MM.1S (cell line): Measurements from ENCODE around the gene DVL1.

Experiments
- DNase-seq: peaks from one replicate; pipeline ENCODE4 v3.0.0-alpha.2; 2015
- H2AFZ ChIP-seq: fragments of 300-600 bp; sonication (generic); 2 replicates; pipeline ENCODE4 v1.6.0; 2016; ENCODE audit warnings: antibody characterized with exemption, low read length
- H3F3A ChIP-seq: fragments of 300-600 bp; sonication (generic); 2 replicates; pipeline ENCODE4 v1.6.1; 2016; ENCODE audit warnings: mild to moderate bottlenecking, antibody characterized with exemption, low read length, moderate library complexity, mixed read lengths; ENCODE audit not compliant: insufficient read depth
- H3K27ac ChIP-seq: fragments of 300-600 bp; sonication (generic); 2 replicates; pipeline ENCODE4 v1.5.1; 2016; ENCODE audit warnings: mild to moderate bottlenecking, low read length
- H3K27me3 ChIP-seq: fragments of 300-600 bp; sonication (generic); replicated peaks from 2 replicates; pipeline ENCODE4 v1.6.0; 2016; ENCODE audit warnings: low read length; ENCODE audit not compliant: insufficient read depth
- H3K36me3 ChIP-seq: fragments of 300-600 bp; sonication (generic); replicated peaks from 2 replicates; pipeline ENCODE4 v1.6.1; 2016; ENCODE audit warnings: mild to moderate bottlenecking, low read length, mixed read lengths; ENCODE audit not compliant: insufficient read depth
- H3K4me1 ChIP-seq: fragments of 300-600 bp; sonication (generic); 2 replicates; pipeline ENCODE4 v1.6.1; 2016; ENCODE audit warnings: low read length, mixed read lengths
- H3K4me2 ChIP-seq: fragments of 300-600 bp; sonication (generic); 2 replicates; pipeline ENCODE4 v1.6.0; 2016; ENCODE audit warnings: low read depth, low read length
- H3K4me3 ChIP-seq: fragments of 300-600 bp; sonication (generic); 2 replicates; pipeline ENCODE4 v1.5.1; 2016; ENCODE audit warnings: low read length, mixed read lengths
- H3K79me2 ChIP-seq: fragments of 300-600 bp; sonication (generic); 2 replicates; pipeline ENCODE4 v1.6.1; 2016; ENCODE audit warnings: mixed run types, low read length, mixed read lengths
- H3K9ac ChIP-seq: fragments of 300-600 bp; sonication (generic); 2 replicates; pipeline ENCODE4 v1.6.1; 2016; ENCODE audit warnings: low read length, mixed read lengths
- H3K9me2 ChIP-seq: fragments of 300-600 bp; sonication (generic); replicated peaks from 2 replicates; pipeline ENCODE4 v1.6.1; 2016; ENCODE audit warnings: mild to moderate bottlenecking, low read length, mixed read lengths; ENCODE audit not compliant: insufficient read depth
- H3K9me3 ChIP-seq: fragments of 300-600 bp; sonication (generic); replicated peaks from 2 replicates; pipeline ENCODE4 v1.6.1; 2016; ENCODE audit warnings: mild to moderate bottlenecking, low read length, mixed read lengths; ENCODE audit not compliant: insufficient read depth
- H4K20me1 ChIP-seq: fragments of 300-600 bp; sonication (generic); 2 replicates; pipeline ENCODE4 v1.6.1; 2016; ENCODE audit warnings: mild to moderate bottlenecking, low read length, moderate library complexity, mixed read lengths; ENCODE audit not compliant: insufficient read depth
- CTCF ChIP-seq: fragments of 300-600 bp; sonication (generic); IDR thresholded peaks from 2 replicates; pipeline ENCODE4 v1.5.1; 2016; ENCODE audit warnings: antibody characterized with exemption, low read length, mixed read lengths
- EZH2 ChIP-seq: fragments of 300-600 bp; sonication (generic); optimal IDR thresholded peaks from 2 replicates; pipeline ENCODE3; 2017; ENCODE audit warnings: low read depth, mild to moderate bottlenecking, antibody characterized with exemption, low read length, mixed read lengths
- EZH2phosphoT487 ChIP-seq: fragments of 300-600 bp; sonication (generic); IDR thresholded peaks from 2 replicates; pipeline ENCODE4 v1.6.1; 2018; ENCODE audit warnings: antibody characterized with exemption, low read length

DVL1 gene

GRCh38 chr1:1310109-1310385 is 39.2 kb downstream of the DVL1 start:
- Histone ChIP-seq H3K4me2 (peak overlapping the region; percentile 97; the same call in 1 of the 2 replicates), H3K27me3 (no peaks in the 10 kb centered on the region), H4K20me1 (no peaks in the 10 kb centered on the region), H3K36me3 (0 out of 2 replicates have a peak, but pooled peaks cover 2% of the 10 kb centered on the region), H3F3A (peaks cover 3% of the 10 kb centered on the region; the same call in 1 of the 2 replicates), H3K4me1 (peaks cover 10% of the 10 kb centered on the region), H3K9ac (no peak overlapping the region), H3K4me3 (no peak overlapping the region), H2AFZ (no peak overlapping the region), H3K27ac (no peak overlapping the region), H3K9me3 (no peaks in the 10 kb centered on the region), H3K9me2 (no peaks in the 10 kb centered on the region), H3K79me2 (peaks cover 63% of the 10 kb centered on the region)
- TF ChIP-seq EZH2 (no peak), EZH2phosphoT487 (no peak), CTCF (no peak)
- no peak for DNase-seq

- H3K4me1 ChIP-seq, result peaks cover 10% of the 10 kb centered on the region
- H3K4me2 ChIP-seq, result peak overlapping the region; percentile 97
- H3K9me2 ChIP-seq, result no peaks in the 10 kb centered on the region
- peak overlapping the region; percentile 97 for H3K4me3 ChIP-seq
- no peaks in the 10 kb centered on the region for H3K27me3 ChIP-seq
- no peaks in the 10 kb centered on the region for H4K20me1 ChIP-seq
- DNase-seq, result peak; percentile 35
- no peaks in the 10 kb centered on the region for H3K9me3 ChIP-seq
- peaks cover 61% of the 10 kb centered on the region for H3K79me2 ChIP-seq
- peaks cover 3% of the 10 kb centered on the region; the same call in 1 of the 2 replicates for H3F3A ChIP-seq
- peak overlapping the region; percentile 82 for H2AFZ ChIP-seq
- H3K27ac ChIP-seq, result no peak overlapping the region
- H3K36me3 ChIP-seq, result 0 out of 2 replicates have a peak, but pooled peaks cover 2% of the 10 kb centered on the region
- TF ChIP-seq EZH2, result no peak
- no peak for TF ChIP-seq CTCF
- no peak for TF ChIP-seq EZH2phosphoT487
- peak overlapping the region; percentile 92 for H3K9ac ChIP-seq
Measured at GRCh38 chr1:1309251-1310108, 39.7 kb downstream of the DVL1 start.

GRCh38 chr1:1308756-1309250 is 40.4 kb downstream of the DVL1 start:
- Histone ChIP-seq H3K36me3 (no peaks in the 10 kb centered on the region), H3K79me2 (peaks cover 55% of the 10 kb centered on the region), H3K27me3 (no peaks in the 10 kb centered on the region), H3K27ac (peak overlapping the region; percentile 53; the same call in 1 of the 2 replicates), H3K4me3 (peak overlapping the region; percentile 97), H4K20me1 (no peaks in the 10 kb centered on the region), H3F3A (peaks cover 3% of the 10 kb centered on the region; the same call in 1 of the 2 replicates), H3K9me3 (no peaks in the 10 kb centered on the region), H3K4me1 (peaks cover 10% of the 10 kb centered on the region), H3K4me2 (peak overlapping the region; percentile 97), H2AFZ (peak overlapping the region; percentile 82), H3K9me2 (no peaks in the 10 kb centered on the region), H3K9ac (peak overlapping the region; percentile 92)
- DNase-seq, result no peak
- TF ChIP-seq EZH2, result no peak
- TF ChIP-seq CTCF, result no peak
- TF ChIP-seq EZH2phosphoT487, result no peak
